ENCODE measurements around the gene H2AZ2.

DNA sequence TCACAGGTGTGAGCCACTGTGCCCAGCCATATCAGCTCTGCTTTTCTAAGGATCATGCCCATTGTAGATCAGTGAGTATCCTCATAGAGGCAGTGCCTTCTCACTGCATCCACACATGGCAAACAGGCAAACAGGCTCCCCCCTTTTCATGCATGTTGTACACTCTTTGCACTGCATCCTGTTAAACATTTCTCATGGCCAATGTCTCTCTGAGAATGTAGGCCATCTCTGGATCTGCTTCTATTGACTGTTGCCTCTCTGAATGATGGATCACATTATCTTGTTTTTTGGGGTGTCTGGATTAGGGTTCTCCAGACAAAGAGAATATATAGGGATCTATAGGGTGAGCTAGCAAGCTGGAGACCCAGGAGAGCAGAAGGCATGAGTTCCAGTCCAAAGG lies 64.5 kb downstream of the H2AZ2 start:
- TF ChIP-seq, protein P1, sequence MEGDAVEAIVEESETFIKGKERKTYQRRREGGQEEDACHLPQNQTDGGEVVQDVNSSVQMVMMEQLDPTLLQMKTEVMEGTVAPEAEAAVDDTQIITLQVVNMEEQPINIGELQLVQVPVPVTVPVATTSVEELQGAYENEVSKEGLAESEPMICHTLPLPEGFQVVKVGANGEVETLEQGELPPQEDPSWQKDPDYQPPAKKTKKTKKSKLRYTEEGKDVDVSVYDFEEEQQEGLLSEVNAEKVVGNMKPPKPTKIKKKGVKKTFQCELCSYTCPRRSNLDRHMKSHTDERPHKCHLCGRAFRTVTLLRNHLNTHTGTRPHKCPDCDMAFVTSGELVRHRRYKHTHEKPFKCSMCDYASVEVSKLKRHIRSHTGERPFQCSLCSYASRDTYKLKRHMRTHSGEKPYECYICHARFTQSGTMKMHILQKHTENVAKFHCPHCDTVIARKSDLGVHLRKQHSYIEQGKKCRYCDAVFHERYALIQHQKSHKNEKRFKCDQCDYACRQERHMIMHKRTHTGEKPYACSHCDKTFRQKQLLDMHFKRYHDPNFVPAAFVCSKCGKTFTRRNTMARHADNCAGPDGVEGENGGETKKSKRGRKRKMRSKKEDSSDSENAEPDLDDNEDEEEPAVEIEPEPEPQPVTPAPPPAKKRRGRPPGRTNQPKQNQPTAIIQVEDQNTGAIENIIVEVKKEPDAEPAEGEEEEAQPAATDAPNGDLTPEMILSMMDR (IDR thresholded peaks at IDR 0.05), result no peak
- no peak for TF ChIP-seq POLR2A (IDR thresholded peaks at IDR 0.05)
- no peak for TF ChIP-seq POLR2AphosphoS5 (IDR thresholded peaks at IDR 0.05)
- TF ChIP-seq EP300 (IDR thresholded peaks at IDR 0.05; ENCODE audit: low read depth), result no peak
